Psoas muscle (tissue), 8 donors: ENCODE results near the gene MAGI2. TPM values are rescaled to one million over a fixed set of nuclear protein-coding genes. Genes with fewer than 3 reads are reported as not detected.
"Not testable (repeated sequence)": the region's sequence is repeated elsewhere in the genome, so short reads cannot be mapped to it uniquely, and the experiment has no call there.

Experiments used
- ATAC-seq, 4 donors: fragments of 200-7000 bp; cut with Tn5 transposase; one replicate each; pipeline ENCODE4 v1.9.1; 2020; ENCODE audit warnings: moderate library complexity in 3 of 4, mild to moderate bottlenecking in 2 of 4
- DNase-seq, 2 donors: peaks; one replicate each; pipeline ENCODE4 v3.0.0-alpha.2; 2020
- H3K27ac ChIP-seq: fragments of 200-600 bp; one replicate; pipeline ENCODE4 v1.8.0; 2022
- H3K27me3 ChIP-seq, 3 donors: fragments of 200-600 bp in 1 of 3; one replicate each; pipeline versions ENCODE4 v1.6.1 to v1.8.0; 2013 to 2022; ENCODE audit warnings: low read length in 2 of 3, mild to moderate bottlenecking in 2 of 3, moderate library complexity in 1 of 3; ENCODE audit not compliant: insufficient read depth in 3 of 3
- H3K36me3 ChIP-seq, 2 donors: fragments of 200-600 bp in 1 of 2; one replicate each; pipeline versions ENCODE4 v1.6.1 to v1.8.0; 2013 to 2022; ENCODE audit warnings: low read depth in 1 of 2, mild to moderate bottlenecking in 1 of 2, moderate library complexity in 1 of 2; ENCODE audit not compliant: insufficient read depth in 1 of 2
- H3K4me1 ChIP-seq: fragments of 200-600 bp; one replicate; pipeline ENCODE4 v1.8.0; 2022
- H3K4me3 ChIP-seq: fragments of 200-600 bp; one replicate; pipeline ENCODE4 v1.8.0; 2022; ENCODE audit warnings: mild to moderate bottlenecking
- H3K9me3 ChIP-seq: fragments of 200-600 bp; one replicate; pipeline ENCODE4 v1.8.0; 2022
- CTCF ChIP-seq: fragments of 200-600 bp; IDR thresholded peaks from one replicate; pipeline ENCODE4 v1.8.0; 2022; ENCODE audit warnings: antibody characterized with exemption
- WGBS, 3 donors: extraction: QIAGEN DNeasy Blood & Tissue Kit; methylation state at CpG; one replicate each; pipeline versions ENCODE4 v1.1.6 to v1.1.7; 2013; 5-methylcytosine and 5-hydroxymethylcytosine counted together
- intact Hi-C, 2 donors: fragments of 100-400 bp; cut with DNase I; formaldehyde crosslinking; loops; one replicate each; pipeline versions ENCODE4 v1.11.0 to v1.14.2; 2022
- polyA plus RNA-seq, 3 donors: library from polyadenylated mRNA; stranded (reverse); fragments of 200-250 nt; gene quantifications; one replicate each; pipeline ENCODE4 v1.2.3, GENCODE V29; 2013
- total RNA-seq, 4 donors: library from RNA; stranded (reverse); fragmentation: NEBNext Ultra II Directional in 2 of 4; extraction: Animal tissue kit (Norgen Biotek cat#: 25700) in 2 of 4; gene quantifications; one replicate each; pipeline versions ENCODE4 v1.2.1 to v1.2.4, GENCODE V29; 2021 to 2023
- donor health status: healthy with polysubstance abuse.
- donor health status: DM: no; HTN: no; CAD: no; lungs with moderate emphysema.
- donor health status: Bipolar disorder and iron deficiency.
- donor health status: healthy.
- donor health status: DM: yes; HTN: yes; CAD: no.
- donor health status: DM: no; HTN: no; CAD: no.
- donor health status: DM: no; HTN: no; CAD: no.
- donor health status: DM: yes; HTN: yes; CAD: no.

Gene MAGI2
- total and polyA plus RNA-seq, 7 donors, result 0.46 to 2.5 (median 1.4) TPM

- Histone ChIP-seq H3K36me3 (no peaks in the 10 kb centered on the region), H3K4me3 (no peak overlapping the region), H3K9me3 (no peaks in the 10 kb centered on the region), H3K27ac (no peak overlapping the region), H3K27me3 (no peaks in the 10 kb centered on the region), H3K4me1 (no peaks in the 10 kb centered on the region)
- no peak for ATAC-seq
- no peak for DNase-seq
- TF ChIP-seq CTCF, result no peak
- intact Hi-C loops, result no loop called here
- 63 to 65% (median 65%) methylated on average over 5 of the region's 5 CpGs for WGBS, 3 donors
Measured at GRCh38 chr7:79034730-79035129, 418.7 kb downstream of the MAGI2 start.

DNA sequence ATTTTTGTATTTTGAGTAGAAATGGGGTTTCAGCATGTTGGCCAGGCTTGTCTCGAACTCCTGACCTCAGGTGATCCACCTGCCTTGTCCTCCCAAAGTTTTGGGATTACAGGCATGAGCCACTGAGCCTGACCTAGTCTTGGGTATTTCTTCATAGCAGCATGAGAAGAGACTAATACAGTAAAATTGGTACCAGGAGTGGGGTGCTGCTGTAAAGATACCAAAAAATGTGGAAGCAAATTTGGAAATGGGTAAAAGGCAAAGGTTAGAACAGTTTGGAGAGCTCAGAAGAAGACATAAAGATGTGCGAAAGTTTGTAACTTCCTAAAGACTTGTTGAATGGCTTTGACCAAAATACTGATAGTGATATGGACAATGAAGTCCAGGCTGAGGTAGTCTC, 433.8 kb downstream of the MAGI2 start:
- ATAC-seq, H3K4me1 ChIP-seq, H3K27ac ChIP-seq, H3K27me3 ChIP-seq, DNase-seq, intact Hi-C loops, H3K4me3 ChIP-seq, H3K36me3 ChIP-seq: not testable (repeated sequence)
- 70 to 75% (median 74%) methylated on average over 2 of the region's 2 CpGs for WGBS, 3 donors
- H3K9me3 ChIP-seq, result peaks cover 18% of the 10 kb centered on the region

- ATAC-seq (no peak), DNase-seq (no peak)
- H3K4me3 ChIP-seq, result no peak overlapping the region
- no peaks in the 10 kb centered on the region for H3K27me3 ChIP-seq
- WGBS, 3 donors, result 86 to 90% (median 89%) methylated on average over 2 of the region's 2 CpGs
- H3K4me1 ChIP-seq, result no peaks in the 10 kb centered on the region
- TF ChIP-seq CTCF, result no peak
- H3K36me3 ChIP-seq, result no peaks in the 10 kb centered on the region
- no peaks in the 10 kb centered on the region for H3K9me3 ChIP-seq
- H3K27ac ChIP-seq, result no peak overlapping the region
- intact Hi-C loops, result no loop called here
Measured at GRCh38 chr7:79011921-79012320, 441.5 kb downstream of the MAGI2 start.

GRCh38 chr7:79009647-79010046, 443.8 kb downstream of the MAGI2 start:
- TF ChIP-seq CTCF, result no peak
- no peak for DNase-seq
- H3K4me3 ChIP-seq, result no peak overlapping the region
- H3K36me3 ChIP-seq, result no peaks in the 10 kb centered on the region
- intact Hi-C loops, result no loop called here
- ATAC-seq, result no peak
- H3K9me3 ChIP-seq, result no peaks in the 10 kb centered on the region
- H3K4me1 ChIP-seq, result no peaks in the 10 kb centered on the region
- H3K27ac ChIP-seq, result no peak overlapping the region
- H3K27me3 ChIP-seq, result no peaks in the 10 kb centered on the region

- Histone ChIP-seq H3K4me3 (no peak overlapping the region), H3K9me3 (no peaks in the 10 kb centered on the region), H3K27ac (no peak overlapping the region), H3K36me3 (no peaks in the 10 kb centered on the region), H3K27me3 (no peaks in the 10 kb centered on the region), H3K4me1 (no peaks in the 10 kb centered on the region)
- intact Hi-C loops, result no loop called here
- 27 to 51% (median 47%) methylated on average over 1 of the region's 1 CpG for whole genome bisulfite sequencing, 3 donors
- no peak for DNase-seq
- no peak for ATAC-seq
- TF ChIP-seq CTCF, result no peak
Measured at GRCh38 chr7:79008786-79009185, 444.7 kb downstream of the MAGI2 start.
